PC-3 (cell line): Measurements from ENCODE around the gene CLIP3.

Source experiments
- EZH2 ChIP-seq: fragments of 300-600 bp; sonication (generic); IDR thresholded peaks from one replicate; pipeline ENCODE4 v1.6.1; 2017; ENCODE audit warnings: antibody characterized with exemption, mild to moderate bottlenecking, low read length; ENCODE audit not compliant: unreplicated experiment
- TF ChIP-seq, protein P1 (sequence below): fragments of 300-600 bp; sonication (generic); conservative IDR thresholded peaks from 2 replicates; pipeline ENCODE4 v1.5.1; 2017; ENCODE audit warnings: antibody characterized with exemption, low read depth, mild to moderate bottlenecking, low read length

DNA sequence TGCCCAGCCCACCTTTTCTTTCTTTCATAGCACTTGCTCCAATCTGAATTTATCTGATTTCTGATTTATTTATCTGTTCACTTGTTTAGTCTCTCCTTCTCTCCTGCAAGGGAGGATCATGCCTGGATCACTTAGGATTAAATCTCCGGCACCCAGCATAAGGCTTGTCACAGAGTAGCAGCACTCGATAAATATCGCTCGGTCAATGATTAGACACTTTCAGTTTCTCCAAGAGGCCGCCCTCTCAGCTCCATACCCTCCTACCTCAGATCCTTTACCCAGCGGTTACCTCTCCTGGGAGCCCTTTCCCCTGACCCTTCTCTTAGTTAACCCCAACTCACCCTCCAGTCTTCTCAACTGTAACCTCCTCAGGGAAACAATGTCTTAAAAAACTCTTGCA is 1.4 kb downstream of the CLIP3 start:
- TF ChIP-seq, protein P1, sequence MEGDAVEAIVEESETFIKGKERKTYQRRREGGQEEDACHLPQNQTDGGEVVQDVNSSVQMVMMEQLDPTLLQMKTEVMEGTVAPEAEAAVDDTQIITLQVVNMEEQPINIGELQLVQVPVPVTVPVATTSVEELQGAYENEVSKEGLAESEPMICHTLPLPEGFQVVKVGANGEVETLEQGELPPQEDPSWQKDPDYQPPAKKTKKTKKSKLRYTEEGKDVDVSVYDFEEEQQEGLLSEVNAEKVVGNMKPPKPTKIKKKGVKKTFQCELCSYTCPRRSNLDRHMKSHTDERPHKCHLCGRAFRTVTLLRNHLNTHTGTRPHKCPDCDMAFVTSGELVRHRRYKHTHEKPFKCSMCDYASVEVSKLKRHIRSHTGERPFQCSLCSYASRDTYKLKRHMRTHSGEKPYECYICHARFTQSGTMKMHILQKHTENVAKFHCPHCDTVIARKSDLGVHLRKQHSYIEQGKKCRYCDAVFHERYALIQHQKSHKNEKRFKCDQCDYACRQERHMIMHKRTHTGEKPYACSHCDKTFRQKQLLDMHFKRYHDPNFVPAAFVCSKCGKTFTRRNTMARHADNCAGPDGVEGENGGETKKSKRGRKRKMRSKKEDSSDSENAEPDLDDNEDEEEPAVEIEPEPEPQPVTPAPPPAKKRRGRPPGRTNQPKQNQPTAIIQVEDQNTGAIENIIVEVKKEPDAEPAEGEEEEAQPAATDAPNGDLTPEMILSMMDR, result no peak
- no peak for TF ChIP-seq EZH2
